ENCODE measurements around the gene DNAAF2.

DNAAF2 gene

GRCh38 chr14:49677643-49678042 is 42.6 kb upstream of the DNAAF2 start:
- no peak overlapping the region for H3K4me3 ChIP-seq (ENCODE audit: low read depth, low read length)
- H3K27ac ChIP-seq (ENCODE audit: extremely low read depth, low read depth, low read length), result no peak overlapping the region
- TF ChIP-seq ZNF404 (tag by site-specific recombination; IDR thresholded peaks at IDR 0.05) (no peak), ZNF555 (tag by site-specific recombination; conservative IDR thresholded peaks at IDR 0.05) (no peak), ZNF335 (tag by site-specific recombination; conservative IDR thresholded peaks at IDR 0.05) (no peak), YY1 (tag by site-specific recombination; IDR thresholded peaks at IDR 0.05) (no peak), ZNF398 (tag by site-specific recombination; IDR thresholded peaks at IDR 0.05) (no peak), ZNF501 (tag by site-specific recombination; IDR thresholded peaks at IDR 0.05) (no peak), OSR2 (tag by site-specific recombination; IDR thresholded peaks at IDR 0.05) (no peak), ZNF214 (tag by site-specific recombination; IDR thresholded peaks at IDR 0.05; ENCODE audit: borderline replicate concordance) (no peak)
- peaks cover 63 to 81% of the 10 kb centered on the region in 2 experiments for H3K36me3 ChIP-seq (ENCODE audit: control insufficient read depth in 2 of 2, insufficient read depth in 1 of 2, low read length in 2 of 2)
- H3K9me3 ChIP-seq (ENCODE audit: control insufficient read depth, insufficient read depth, low read depth, low read length), result no peaks in the 10 kb centered on the region
- ChIA-PET POLR2A (no interaction called here), CTCF (no interaction called here)
- H3K4me1 ChIP-seq (ENCODE audit: control insufficient read depth, insufficient read depth, low read length), result no peaks in the 10 kb centered on the region

GRCh38 chr14:49673586-49673985 is 38.5 kb upstream of the DNAAF2 start:
- peaks cover 39 to 54% of the 10 kb centered on the region in 2 experiments for H3K36me3 ChIP-seq (ENCODE audit: control insufficient read depth in 2 of 2, insufficient read depth in 1 of 2, low read length in 2 of 2)
- ChIA-PET CTCF (no interaction called here), POLR2A (no interaction called here)
- no peaks in the 10 kb centered on the region for H3K4me1 ChIP-seq (ENCODE audit: control insufficient read depth, insufficient read depth, low read length)
- TF ChIP-seq ZNF302 (tag by site-specific recombination; IDR thresholded peaks at IDR 0.05; ENCODE audit: low read depth) (no peak), ZBTB20 (tag by site-specific recombination; IDR thresholded peaks at IDR 0.05) (no peak), ZNF248 (tag by site-specific recombination; IDR thresholded peaks at IDR 0.05) (no peak), ZNF426 (tag by site-specific recombination; IDR thresholded peaks at IDR 0.05) (no peak), ZBTB11 (tag by site-specific recombination; conservative IDR thresholded peaks at IDR 0.05; ENCODE audit: low read depth) (no peak)
- H3K9me3 ChIP-seq (ENCODE audit: control insufficient read depth, insufficient read depth, low read depth, low read length), result no peaks in the 10 kb centered on the region
- no peak overlapping the region for H3K27ac ChIP-seq (ENCODE audit: extremely low read depth, low read depth, low read length)
- H3K4me3 ChIP-seq (ENCODE audit: low read depth, low read length), result no peak overlapping the region

GRCh38 chr14:49670475-49670874 is 35.4 kb upstream of the DNAAF2 start:
- peaks cover 40 to 50% of the 10 kb centered on the region in 2 experiments for H3K36me3 ChIP-seq (ENCODE audit: control insufficient read depth in 2 of 2, insufficient read depth in 1 of 2, low read length in 2 of 2)

More at GRCh38 chr14:49670475-49670874, 35.4 kb upstream of the DNAAF2 start:
- Histone ChIP-seq H3K9me3 (ENCODE audit: control insufficient read depth, insufficient read depth, low read depth, low read length) (no peaks in the 10 kb centered on the region), H3K4me3 (ENCODE audit: low read depth, low read length) (no peak overlapping the region), H3K4me1 (ENCODE audit: control insufficient read depth, insufficient read depth, low read length) (no peaks in the 10 kb centered on the region), H3K27ac (ENCODE audit: extremely low read depth, low read depth, low read length) (no peak overlapping the region)
- TF ChIP-seq ZNF596 (tag by site-specific recombination; IDR thresholded peaks at IDR 0.05) (no peak), ZNF514 (tag by site-specific recombination; IDR thresholded peaks at IDR 0.05) (no peak), ZNF473 (tag by site-specific recombination; IDR thresholded peaks at IDR 0.05) (no peak), ZNF488 (tag by site-specific recombination; IDR thresholded peaks at IDR 0.05) (no peak)
- ChIA-PET POLR2A (no interaction called here), CTCF (no interaction called here)
